IMR-90 (cell line): ENCODE data around the gene RSBN1L. TPM values are rescaled to one million over a fixed set of nuclear protein-coding genes. Genes with fewer than 3 reads are reported as not detected.

ENCODE experiments used
- ATAC-seq: fragments of 200-7000 bp; cut with Tn5 transposase; 2 replicates; pipeline ENCODE4 v1.9.1; 2020; ENCODE audit warnings: low read depth, mild to moderate bottlenecking, moderate library complexity
- BruUV-seq: library from RNA; stranded (reverse); fragments of 400-500 nt; replicated peaks from 2 replicates; lab custom pipeline; 2021; lab: Mats Ljungman, UMichigan
- CTCF ChIA-PET: fragments of 300-600 bp; formaldehyde crosslinking; extraction: SDS; loops from one replicate; lab custom pipeline; 2021; ENCODE audit warnings: antibody characterized with exemption; lab: Yijun Ruan, JAX
- POLR2A ChIA-PET: fragments of 300-600 bp; sonication (Branson Sonifier 250); formaldehyde crosslinking; loops from one replicate; lab custom pipeline; 2022; ENCODE audit warnings: antibody characterized with exemption; ENCODE audit not compliant: unreplicated experiment; lab: Charles Lee
- DNase-seq: peaks from one replicate; pipeline ENCODE4 v3.0.0; 2013
- H2AFZ ChIP-seq: replicated peaks from 2 replicates; pipeline ENCODE3; 2013; ENCODE audit warnings: low read length, mild to moderate bottlenecking; ENCODE audit not compliant: poor library complexity
- H2AK5ac ChIP-seq: 2 replicates; pipeline ENCODE4 v1.6.1; 2013; ENCODE audit warnings: low read depth, low read length, inconsistent platforms
- H2AK9ac ChIP-seq: replicated peaks from 2 replicates; pipeline ENCODE3; 2013; ENCODE audit warnings: mild to moderate bottlenecking, low read depth, low read length, moderate library complexity; ENCODE audit not compliant: poor library complexity
- H2BK120ac ChIP-seq: 2 replicates; pipeline ENCODE4 v1.6.1; 2013; ENCODE audit warnings: low read depth, low read length, inconsistent platforms
- H2BK15ac ChIP-seq: 3 replicates; pipeline ENCODE4 v1.6.1; 2013; ENCODE audit warnings: low read depth, low read length, inconsistent platforms
- H2BK20ac ChIP-seq: 2 replicates; pipeline ENCODE4 v1.6.1; 2013; ENCODE audit warnings: low read depth, mild to moderate bottlenecking, inconsistent platforms, low read length, moderate library complexity
- H2BK5ac ChIP-seq: 2 replicates; pipeline ENCODE4 v1.6.1; 2013; ENCODE audit warnings: mild to moderate bottlenecking, low read depth, low read length, inconsistent platforms; ENCODE audit not compliant: poor library complexity, severe bottlenecking
- H3K14ac ChIP-seq: replicated peaks from 2 replicates; pipeline ENCODE4 v1.6.1; 2013; ENCODE audit warnings: low read depth, low read length, inconsistent platforms
- H3K18ac ChIP-seq: 2 replicates; pipeline ENCODE4 v1.6.1; 2013; ENCODE audit warnings: low read depth, low read length, control low read depth
- H3K23ac ChIP-seq: 2 replicates; pipeline ENCODE4 v1.6.1; 2013; ENCODE audit warnings: low read depth, low read length, inconsistent platforms
- H3K27ac ChIP-seq: 2 replicates; pipeline ENCODE4 v1.5.1; 2013; ENCODE audit warnings: mild to moderate bottlenecking, control low read depth, low read length; ENCODE audit not compliant: insufficient read depth
- H3K27me3 ChIP-seq: 2 replicates; pipeline ENCODE4 v1.6.1; 2013; ENCODE audit warnings: low read length; ENCODE audit not compliant: control insufficient read depth, insufficient read depth
- H3K36me3 ChIP-seq: 2 replicates; pipeline ENCODE4 v1.6.1; 2013; ENCODE audit warnings: low read length, mixed read lengths; ENCODE audit not compliant: control insufficient read depth, insufficient read depth
- H3K4ac ChIP-seq: 2 replicates; pipeline ENCODE4 v1.6.1; 2013; ENCODE audit warnings: low read depth, low read length, inconsistent platforms
- H3K4me1 ChIP-seq: 2 replicates; pipeline ENCODE4 v1.6.1; 2013; ENCODE audit warnings: low read length, mixed read lengths; ENCODE audit not compliant: control insufficient read depth, insufficient read depth
- H3K4me2 ChIP-seq: 2 replicates; pipeline ENCODE4 v1.6.1; 2013; ENCODE audit warnings: low read depth, mild to moderate bottlenecking, control low read depth, low read length, moderate library complexity
- H3K4me3 ChIP-seq: 2 replicates; pipeline ENCODE4 v1.5.1; 2013; ENCODE audit warnings: low read depth, mild to moderate bottlenecking, control low read depth, low read length, moderate library complexity; ENCODE audit not compliant: insufficient read depth
- H3K56ac ChIP-seq: 2 replicates; pipeline ENCODE4 v1.6.1; 2013; ENCODE audit warnings: low read length, inconsistent platforms; ENCODE audit not compliant: insufficient read depth; ENCODE audit errors: extremely low read depth
- H3K79me1 ChIP-seq, 2 experiments: 2 replicates each; pipeline ENCODE4 v1.6.1; 2013; ENCODE audit warnings: low read length in 2 of 2, inconsistent platforms in 1 of 2, low read depth in 1 of 2
- H3K9ac ChIP-seq: 2 replicates; pipeline ENCODE4 v1.6.1; 2013; ENCODE audit warnings: low read depth, low read length, control low read depth
- H3K9me1 ChIP-seq: 2 replicates; pipeline ENCODE4 v1.6.1; 2013; ENCODE audit warnings: low read length, inconsistent platforms; ENCODE audit not compliant: insufficient read depth
- H3K9me3 ChIP-seq: 2 replicates; pipeline ENCODE4 v1.6.1; 2013; ENCODE audit warnings: low read length; ENCODE audit not compliant: control insufficient read depth, insufficient read depth
- H4K20me1 ChIP-seq: 2 replicates; pipeline ENCODE4 v1.6.1; 2013; ENCODE audit warnings: low read length, inconsistent platforms; ENCODE audit not compliant: insufficient read depth
- H4K5ac ChIP-seq: 2 replicates; pipeline ENCODE4 v1.6.1; 2013; ENCODE audit warnings: mild to moderate bottlenecking, low read depth, low read length, control low read depth
- H4K8ac ChIP-seq, 2 experiments: 2 replicates each; pipeline ENCODE4 v1.6.1; 2013; ENCODE audit warnings: low read depth in 2 of 2, low read length in 2 of 2, control low read depth in 1 of 2, inconsistent platforms in 1 of 2
- H4K91ac ChIP-seq: 2 replicates; pipeline ENCODE4 v1.6.1; 2013; ENCODE audit warnings: low read depth, low read length, inconsistent platforms; ENCODE audit not compliant: insufficient read depth
- BHLHE40 ChIP-seq: fragments of 150-350 bp; IDR thresholded peaks from 2 replicates; pipeline ENCODE4 v1.6.1; 2016; ENCODE audit warnings: mild to moderate bottlenecking, low read depth, low read length
- CEBPB ChIP-seq: IDR thresholded peaks from 2 replicates; pipeline ENCODE4 v1.6.1; 2012; ENCODE audit warnings: low read depth, low read length, improper control_type of control experiment
- CHD1 ChIP-seq: IDR thresholded peaks from 2 replicates; pipeline ENCODE4 v1.6.1; 2012; ENCODE audit warnings: low read depth, low read length, improper control_type of control experiment
- FOS ChIP-seq: fragments of 150-350 bp; IDR thresholded peaks from 2 replicates; pipeline ENCODE4 v1.6.1; 2016; ENCODE audit warnings: low read depth, low read length
- MAFK ChIP-seq: IDR thresholded peaks from 2 replicates; pipeline ENCODE4 v1.6.1; 2012; ENCODE audit warnings: low read depth, low read length, improper control_type of control experiment
- MAZ ChIP-seq: IDR thresholded peaks from 2 replicates; pipeline ENCODE4 v1.6.1; 2012; ENCODE audit warnings: low read depth, mild to moderate bottlenecking, low read length, improper control_type of control experiment, moderate library complexity, borderline replicate concordance
- MXI1 ChIP-seq: IDR thresholded peaks from 2 replicates; pipeline ENCODE4 v1.6.1; 2012; ENCODE audit warnings: low read depth, mild to moderate bottlenecking, low read length, moderate library complexity, borderline replicate concordance
- NFE2L2 ChIP-seq: fragments of 150-350 bp; IDR thresholded peaks from 2 replicates; pipeline ENCODE4 v1.6.1; 2016; ENCODE audit warnings: low read depth, mild to moderate bottlenecking, low read length
- POLR2A ChIP-seq: IDR thresholded peaks from 2 replicates; pipeline ENCODE4 v1.6.1; 2012; ENCODE audit warnings: mild to moderate bottlenecking, low read depth, low read length
- RAD21 ChIP-seq: IDR thresholded peaks from 2 replicates; pipeline ENCODE4 v1.6.1; 2012; ENCODE audit warnings: low read length, improper control_type of control experiment
- RCOR1 ChIP-seq: IDR thresholded peaks from 2 replicates; pipeline ENCODE4 v1.6.1; 2012; ENCODE audit warnings: mild to moderate bottlenecking, low read length, improper control_type of control experiment; ENCODE audit not compliant: insufficient replicate concordance
- RFX5 ChIP-seq: IDR thresholded peaks from 2 replicates; pipeline ENCODE4 v1.8.0; 2012; ENCODE audit warnings: low read depth, mild to moderate bottlenecking, low read length, moderate library complexity
- SMC3 ChIP-seq: fragments of 150-350 bp; IDR thresholded peaks from 2 replicates; pipeline ENCODE4 v1.6.1; 2016; ENCODE audit warnings: low read depth, mild to moderate bottlenecking, antibody characterized with exemption, low read length, moderate library complexity
- WGBS, 2 experiments: methylation state at CpG; one replicate each; pipeline versions ENCODE4 v1.1.5 to v1.1.7; 2013; ENCODE audit warnings: missing lambda C conversion rate in 2 of 2; ENCODE audit not compliant: insufficient read length in 1 of 2; ENCODE audit errors: extremely low coverage in 2 of 2; 5-methylcytosine and 5-hydroxymethylcytosine counted together
- dilution Hi-C: fragments of 300-500 bp; cut with HindIII; formaldehyde crosslinking; loops from one replicate; pipeline ENCODE4 v1.14.3; 2018; ENCODE audit warnings: low sequenced_read_pairs; ENCODE audit not compliant: unreplicated experiment
- in situ Hi-C: fragments of 300-500 bp; cut with MboI; formaldehyde crosslinking; loops from 3 replicates; pipeline ENCODE4 v1.14.3; 2019; ENCODE audit warnings: low sequenced_read_pairs, inconsistent platforms, mixed read lengths
- intact Hi-C: fragments of 100-400 bp; cut with micrococcal nuclease; formaldehyde crosslinking; loops from 2 replicates; pipeline ENCODE4 v1.10.0; 2022
- polyA plus RNA-seq, 3 experiments: library from polyadenylated mRNA; depleted of rRNA; stranded (reverse); fragments of >200 nt; gene quantifications; 2 replicates each; pipeline ENCODE4 v1.2.3, GENCODE V29; 2012; ENCODE audit warnings: low replicate concordance in 1 of 3
- total RNA-seq: library from RNA; depleted of rRNA; stranded (reverse); fragments of >200 nt; gene quantifications from 2 replicates; pipeline ENCODE4 v1.2.3, GENCODE V29; 2012
- TF ChIP-seq, protein P1 (sequence below): fragments of 150-350 bp; IDR thresholded peaks from 2 replicates; pipeline ENCODE4 v1.6.1; 2016; ENCODE audit warnings: low read depth, mild to moderate bottlenecking, low read length, moderate library complexity, borderline replicate concordance

RSBN1L gene
- total and polyA plus RNA-seq, 2 of the 4 experiments (the other 2 are of a cell fraction), result 7.8 to 14.7 TPM

DNA sequence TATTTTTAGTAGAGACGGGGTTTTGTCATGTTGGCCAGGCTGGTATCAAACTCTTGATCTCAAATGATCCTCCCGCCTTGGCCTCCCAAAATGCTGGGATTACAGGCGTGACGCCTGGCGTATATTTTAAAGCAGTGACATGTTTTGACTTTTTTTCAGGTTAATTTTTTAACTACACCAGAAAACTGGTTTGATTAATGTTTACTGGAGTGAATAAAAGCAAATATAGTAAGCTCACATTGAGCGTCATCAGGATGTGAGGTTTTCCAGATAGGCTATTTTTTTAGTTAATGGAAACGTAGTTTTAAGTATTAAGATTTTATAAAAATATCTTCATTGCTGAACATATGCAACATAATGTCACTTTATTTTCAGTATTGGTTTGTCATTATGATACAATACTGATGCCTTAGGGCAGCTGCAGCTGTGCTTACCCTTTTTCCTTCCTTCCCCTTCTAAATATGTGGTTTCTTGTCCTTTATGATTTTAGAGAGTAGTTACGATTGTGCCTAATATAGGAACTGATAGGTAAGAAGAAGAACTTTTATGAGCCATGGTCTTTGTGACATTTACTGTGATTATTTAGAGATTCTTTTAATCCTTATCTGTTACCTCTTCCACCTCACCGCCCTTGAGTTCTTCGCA, 64.7 kb downstream of the RSBN1L start:
- H3K27me3 ChIP-seq, result no peaks in the 10 kb centered on the region
- H3K9ac ChIP-seq, result no peak overlapping the region
- intact Hi-C loops, result loop anchor here (1.0 kb wide), 1 partner anchor 50 kb away; no protein-coding TSS in a partner anchor
- peaks cover 3% of the 10 kb centered on the region; the same call in 1 of the 2 replicates for H4K20me1 ChIP-seq
- TF ChIP-seq CEBPB (no peak), MAFK (no peak), RAD21 (no peak), RCOR1 (no peak), MXI1 (no peak), MAZ (no peak), RFX5 (no peak), FOS (no peak), BHLHE40 (no peak), POLR2A (no peak), NFE2L2 (no peak), CHD1 (no peak), SMC3 (no peak)
- TF ChIP-seq, protein P1, sequence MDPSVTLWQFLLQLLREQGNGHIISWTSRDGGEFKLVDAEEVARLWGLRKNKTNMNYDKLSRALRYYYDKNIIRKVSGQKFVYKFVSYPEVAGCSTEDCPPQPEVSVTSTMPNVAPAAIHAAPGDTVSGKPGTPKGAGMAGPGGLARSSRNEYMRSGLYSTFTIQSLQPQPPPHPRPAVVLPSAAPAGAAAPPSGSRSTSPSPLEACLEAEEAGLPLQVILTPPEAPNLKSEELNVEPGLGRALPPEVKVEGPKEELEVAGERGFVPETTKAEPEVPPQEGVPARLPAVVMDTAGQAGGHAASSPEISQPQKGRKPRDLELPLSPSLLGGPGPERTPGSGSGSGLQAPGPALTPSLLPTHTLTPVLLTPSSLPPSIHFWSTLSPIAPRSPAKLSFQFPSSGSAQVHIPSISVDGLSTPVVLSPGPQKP, result no peak
- H3K4ac ChIP-seq, result no peak overlapping the region
- no peak overlapping the region for H2BK120ac ChIP-seq
- H4K5ac ChIP-seq, result no peak overlapping the region
- WGBS, 2 experiments, result no CpG with 5 or more reads among the region's 10 CpGs
- H3K79me1 ChIP-seq, result peaks cover 24 to 54% of the 10 kb centered on the region in 2 experiments
- no peak overlapping the region for H2AK5ac ChIP-seq
- POLR2A ChIA-PET, result no interaction called here
- no peak overlapping the region for H3K4me2 ChIP-seq
- no peaks in the 10 kb centered on the region; the same call in 1 of the 2 replicates for H3K4me1 ChIP-seq
- DNase-seq (no peak), ATAC-seq (no peak)
- dilution Hi-C loops, result no loop called here
- CTCF ChIA-PET, result interaction anchor here (1.5 kb wide), 1 partner anchor 106 kb away, joined by 4 read pairs; no protein-coding TSS in a partner anchor
- H3K23ac ChIP-seq, result no peak overlapping the region
- H3K56ac ChIP-seq, result no peak overlapping the region
- no peaks in the 10 kb centered on the region for H3K9me3 ChIP-seq
- no peak overlapping the region for H3K4me3 ChIP-seq
- BruUV-seq, result no TSS peak
- no peak overlapping the region for H2BK5ac ChIP-seq
- no peak overlapping the region; a peak in 1 of 4 replicates for H4K8ac ChIP-seq
- no peak overlapping the region for H2AK9ac ChIP-seq
- in situ Hi-C loops, result no loop called here
- H3K36me3 ChIP-seq, result no peaks in the 10 kb centered on the region
- H3K14ac ChIP-seq, result no peak overlapping the region
- H2BK15ac ChIP-seq, result no peak overlapping the region
- no peaks in the 10 kb centered on the region for H3K9me1 ChIP-seq
- H4K91ac ChIP-seq, result no peak overlapping the region
- H3K27ac ChIP-seq, result no peak overlapping the region
- no peak overlapping the region for H2BK20ac ChIP-seq
- H2AFZ ChIP-seq, result no peak overlapping the region
- no peak overlapping the region for H3K18ac ChIP-seq
